Naive thymus-derived CD4-positive, alpha-beta T cell (primary cell): ENCODE results near the gene AGBL1. TPM values are rescaled to one million over a fixed set of nuclear protein-coding genes. Genes with fewer than 3 reads are reported as not detected.

Experiments used
- ATAC-seq: fragments of 150-1000 bp; cut with Tn5 transposase; 2 replicates; pipeline ENCODE4 v1.10.0; 2021; ENCODE audit warnings: mild to moderate bottlenecking, moderate library complexity
- CTCF ChIA-PET: fragments of 350-600 bp; sonication (Branson Sonifier 250); formaldehyde crosslinking; loops from one replicate; lab custom pipeline; 2021; ENCODE audit warnings: antibody characterized with exemption; lab: Charles Lee
- POLR2A ChIA-PET: fragments of 350-600 bp; sonication (Branson Sonifier 250); formaldehyde crosslinking; loops from one replicate; lab custom pipeline; 2021; ENCODE audit warnings: antibody characterized with exemption, inconsistent platforms; lab: Charles Lee
- DNase-seq, 9 donors: peaks; one replicate each; pipeline versions ENCODE4 v3.0.0 to v3.0.0-alpha.2; 2020 to 2022; ENCODE audit warnings: mixed read lengths in 1 of 9
- H3K27ac ChIP-seq: one replicate; pipeline ENCODE4 v1.7.0; 2013; ENCODE audit warnings: mild to moderate bottlenecking, low read depth, low read length, moderate library complexity
- H3K27me3 ChIP-seq, 2 donors: one replicate each; pipeline ENCODE4 v1.7.0; 2013; ENCODE audit warnings: low read length in 2 of 2, mild to moderate bottlenecking in 2 of 2, moderate library complexity in 2 of 2; ENCODE audit not compliant: control insufficient read depth in 2 of 2, insufficient read depth in 2 of 2
- H3K36me3 ChIP-seq, 3 experiments: 1 replicate in 2 of 3; 2 replicates in 1 of 3; pipeline ENCODE4 v1.7.0; 2013; ENCODE audit warnings: low read length in 3 of 3, mild to moderate bottlenecking in 3 of 3, moderate library complexity in 1 of 3; ENCODE audit not compliant: insufficient read depth in 3 of 3, control insufficient read depth in 2 of 3
- H3K4me1 ChIP-seq, 2 donors: one replicate each; pipeline ENCODE4 v1.7.0; 2013; ENCODE audit warnings: low read length in 2 of 2, mild to moderate bottlenecking in 2 of 2, moderate library complexity in 1 of 2; ENCODE audit not compliant: control insufficient read depth in 2 of 2, insufficient read depth in 2 of 2
- H3K4me3 ChIP-seq: 2 replicates; pipeline ENCODE4 v1.7.0; 2013; ENCODE audit warnings: mild to moderate bottlenecking, low read length
- H3K9me3 ChIP-seq, 3 experiments: 1 replicate in 2 of 3; 2 replicates in 1 of 3; pipeline ENCODE4 v1.7.0; 2013; ENCODE audit warnings: low read length in 3 of 3; ENCODE audit not compliant: control insufficient read depth in 2 of 3
- H3K27ac Mint-ChIP-seq, 9 donors: one replicate each; pipeline ENCODE4 v1.8.0; 2020 to 2022; ENCODE audit warnings: mixed read lengths in 9 of 9, mild to moderate bottlenecking in 8 of 9, moderate library complexity in 5 of 9, inconsistent platforms in 2 of 9
- H3K27me3 Mint-ChIP-seq, 5 donors: one replicate each; pipeline ENCODE4 v1.8.0; 2021 to 2022; ENCODE audit warnings: mixed read lengths in 5 of 5, mild to moderate bottlenecking in 1 of 5
- H3K36me3 Mint-ChIP-seq, 5 donors: one replicate each; pipeline ENCODE4 v1.8.0; 2020 to 2022; ENCODE audit warnings: mixed read lengths in 5 of 5, mild to moderate bottlenecking in 3 of 5, inconsistent platforms in 1 of 5
- H3K4me1 Mint-ChIP-seq, 7 donors: one replicate each; pipeline ENCODE4 v1.8.0; 2020 to 2022; ENCODE audit warnings: mixed read lengths in 7 of 7, mild to moderate bottlenecking in 3 of 7, inconsistent platforms in 1 of 7
- H3K4me3 Mint-ChIP-seq, 10 donors: one replicate each; pipeline ENCODE4 v1.8.0; 2020 to 2022; ENCODE audit warnings: mild to moderate bottlenecking in 10 of 10, mixed read lengths in 10 of 10, moderate library complexity in 6 of 10, inconsistent platforms in 2 of 10
- H3K9me3 Mint-ChIP-seq, 11 donors: one replicate each; pipeline ENCODE4 v1.8.0; 2020 to 2022; ENCODE audit warnings: mixed read lengths in 11 of 11, mild to moderate bottlenecking in 4 of 11, inconsistent platforms in 1 of 11, moderate library complexity in 1 of 11
- intact Hi-C, 2 donors: fragments of 100-400 bp; cut with micrococcal nuclease; formaldehyde crosslinking; loops; one replicate each; pipeline ENCODE4 v1.15.1; 2023
- polyA plus RNA-seq, 2 donors: library from polyadenylated mRNA; unstranded; fragments of 300-500 nt; fragmentation: Illumina TruSeq; gene quantifications; one replicate each; pipeline ENCODE4 v1.2.3, GENCODE V29; 2021
- total RNA-seq, 6 experiments: library from RNA in 5 of 6; stranded (reverse) in 5 of 6; gene quantifications; 1 replicate in 5 of 6; 2 replicates in 1 of 6; pipeline ENCODE4 v1.2.3 and lab custom pipeline; 2021 to 2026

AGBL1 gene
- total and polyA plus RNA-seq, 7 experiments from 2014 or later: not detected

GRCh38 chr15:86916671-86917360, 837.1 kb downstream of the AGBL1 start:
- no peak for DNase-seq
- intact Hi-C loops: no loop called here
- Mint-ChIP-seq H3K4me1 (no peaks in the 10 kb centered on the region), H3K27ac (no peak overlapping the region), H3K36me3 (no peaks in the 10 kb centered on the region), H3K4me3 (no peak overlapping the region), H3K9me3 (no peaks in the 10 kb centered on the region), H3K27me3 (peaks cover 2 to 25% (median 11%) of the 10 kb centered on the region in 5 donors)
- POLR2A ChIA-PET: no interaction called here
- Histone ChIP-seq H3K4me3 (no peak overlapping the region), H3K27ac (no peak overlapping the region), H3K9me3 (no peaks in the 10 kb centered on the region), H3K27me3 (no peaks in the 10 kb centered on the region), H3K36me3 (no peaks in the 10 kb centered on the region), H3K4me1 (no peaks in the 10 kb centered on the region)
- ATAC-seq: no peak
- CTCF ChIA-PET: no interaction called here

GRCh38 chr15:86917361-86917671, 837.6 kb downstream of the AGBL1 start:
- H3K27ac Mint-ChIP-seq: no peak overlapping the region
- Histone ChIP-seq H3K9me3 (no peaks in the 10 kb centered on the region), H3K4me3 (no peak overlapping the region), H3K27ac (no peak overlapping the region), H3K36me3 (no peaks in the 10 kb centered on the region), H3K27me3 (no peaks in the 10 kb centered on the region), H3K4me1 (no peaks in the 10 kb centered on the region)
- POLR2A ChIA-PET: no interaction called here
- no peaks in the 10 kb centered on the region for H3K9me3 Mint-ChIP-seq
- intact Hi-C loops: no loop called here
- CTCF ChIA-PET: no interaction called here
- H3K36me3 Mint-ChIP-seq: no peaks in the 10 kb centered on the region
- peaks cover 2 to 21% (median 11%) of the 10 kb centered on the region in 5 donors for H3K27me3 Mint-ChIP-seq
- no peaks in the 10 kb centered on the region for H3K4me1 Mint-ChIP-seq
- DNase-seq: no peak
- H3K4me3 Mint-ChIP-seq: no peak overlapping the region
- no peak for ATAC-seq

GRCh38 chr15:86919581-86919980, 839.9 kb downstream of the AGBL1 start:
- Histone ChIP-seq H3K27me3 (no peaks in the 10 kb centered on the region), H3K36me3 (no peaks in the 10 kb centered on the region), H3K4me1 (no peaks in the 10 kb centered on the region), H3K9me3 (no peaks in the 10 kb centered on the region), H3K4me3 (no peak overlapping the region), H3K27ac (no peak overlapping the region)
- Mint-ChIP-seq H3K36me3 (no peaks in the 10 kb centered on the region), H3K4me1 (no peaks in the 10 kb centered on the region), H3K27ac (no peak overlapping the region), H3K27me3 (peaks cover 2 to 11% (median 10%) of the 10 kb centered on the region in 5 donors), H3K9me3 (peaks cover 0 to 2% (median 0%) of the 10 kb centered on the region in 11 donors), H3K4me3 (no peak overlapping the region)
- intact Hi-C loops: no loop called here
- ChIA-PET CTCF (interaction anchor here (0.6 kb wide), 1 partner anchor 378 kb away, joined by 3 read pairs; no protein-coding TSS in a partner anchor), POLR2A (no interaction called here)
- no peak for DNase-seq
- ATAC-seq: no peak

- Mint-ChIP-seq H3K36me3 (no peaks in the 10 kb centered on the region), H3K9me3 (peaks cover 0 to 5% (median 0%) of the 10 kb centered on the region in 11 donors), H3K4me3 (no peak overlapping the region), H3K4me1 (no peaks in the 10 kb centered on the region), H3K27me3 (peaks cover 0 to 28% (median 10%) of the 10 kb centered on the region in 5 donors), H3K27ac (no peak overlapping the region)
- DNase-seq: no peak
- no peak for ATAC-seq
- Histone ChIP-seq H3K27ac (no peak overlapping the region), H3K36me3 (no peaks in the 10 kb centered on the region), H3K27me3 (no peaks in the 10 kb centered on the region), H3K4me1 (no peaks in the 10 kb centered on the region), H3K4me3 (no peak overlapping the region), H3K9me3 (no peaks in the 10 kb centered on the region)
- intact Hi-C loops: no loop called here
- CTCF ChIA-PET: no interaction called here
- POLR2A ChIA-PET: no interaction called here
Measured at GRCh38 chr15:86929461-86929860, 849.8 kb downstream of the AGBL1 start.

- CTCF ChIA-PET: no interaction called here
- no peak for DNase-seq
- H3K4me3 Mint-ChIP-seq: no peak overlapping the region
Measured at GRCh38 chr15:86932456-86932855, 852.8 kb downstream of the AGBL1 start.

GRCh38 chr15:86935841-86936240, 856.2 kb downstream of the AGBL1 start:
- peaks cover 0 to 2% (median 0%) of the 10 kb centered on the region in 7 donors for H3K4me1 Mint-ChIP-seq
- H3K27me3 Mint-ChIP-seq: peaks cover 0 to 33% (median 15%) of the 10 kb centered on the region in 5 donors
- DNase-seq (no peak), ATAC-seq (no peak)
- H3K4me1 ChIP-seq: no peaks in the 10 kb centered on the region
- no peak overlapping the region for H3K27ac Mint-ChIP-seq
- H3K9me3 Mint-ChIP-seq: peaks cover 0 to 9% (median 0%) of the 10 kb centered on the region in 11 donors
- no peak overlapping the region for H3K4me3 ChIP-seq
- H3K9me3 ChIP-seq: no peaks in the 10 kb centered on the region
- no peaks in the 10 kb centered on the region for H3K36me3 Mint-ChIP-seq
- H3K4me3 Mint-ChIP-seq: no peak overlapping the region
- CTCF ChIA-PET: no interaction called here
- POLR2A ChIA-PET: no interaction called here
- intact Hi-C loops: no loop called here
- H3K36me3 ChIP-seq: no peaks in the 10 kb centered on the region
- H3K27ac ChIP-seq: no peak overlapping the region
- no peaks in the 10 kb centered on the region for H3K27me3 ChIP-seq

More at GRCh38 chr15:86932456-86932855, 852.8 kb downstream of the AGBL1 start:
- no peak overlapping the region for H3K27ac Mint-ChIP-seq
- no peak for ATAC-seq
- peaks cover 0 to 38% (median 15%) of the 10 kb centered on the region in 5 donors for H3K27me3 Mint-ChIP-seq
- intact Hi-C loops: no loop called here
- Histone ChIP-seq H3K4me1 (no peaks in the 10 kb centered on the region), H3K9me3 (no peaks in the 10 kb centered on the region), H3K27me3 (no peaks in the 10 kb centered on the region), H3K36me3 (no peaks in the 10 kb centered on the region), H3K4me3 (no peak overlapping the region), H3K27ac (no peak overlapping the region)
- POLR2A ChIA-PET: no interaction called here
- peaks cover 0 to 8% (median 1%) of the 10 kb centered on the region in 11 donors for H3K9me3 Mint-ChIP-seq
- H3K36me3 Mint-ChIP-seq: no peaks in the 10 kb centered on the region
- no peaks in the 10 kb centered on the region for H3K4me1 Mint-ChIP-seq

GRCh38 chr15:86942285-86942684, 862.6 kb downstream of the AGBL1 start:
- Histone ChIP-seq H3K27me3 (no peaks in the 10 kb centered on the region), H3K4me1 (no peaks in the 10 kb centered on the region), H3K27ac (no peak overlapping the region), H3K9me3 (no peaks in the 10 kb centered on the region), H3K4me3 (no peak overlapping the region), H3K36me3 (no peaks in the 10 kb centered on the region)
- H3K36me3 Mint-ChIP-seq: no peaks in the 10 kb centered on the region
- POLR2A ChIA-PET: no interaction called here
- H3K27ac Mint-ChIP-seq: no peak overlapping the region
- peaks cover 0 to 5% (median 2%) of the 10 kb centered on the region in 11 donors for H3K9me3 Mint-ChIP-seq
- H3K4me1 Mint-ChIP-seq: peaks cover 0 to 2% (median 0%) of the 10 kb centered on the region in 7 donors
- no peak for DNase-seq
- CTCF ChIA-PET: no interaction called here
- no peak overlapping the region for H3K4me3 Mint-ChIP-seq
- no peak for ATAC-seq
- intact Hi-C loops: no loop called here
- H3K27me3 Mint-ChIP-seq: peaks cover 0 to 31% (median 6%) of the 10 kb centered on the region in 5 donors
